ENCODE measurements around the gene C10orf71.

The C10orf71 gene

GRCh38 chr10:49310460-49310859 is 11.5 kb downstream of the C10orf71 start:
- Histone ChIP-seq H3K9me3 (ENCODE audit: control insufficient read depth, insufficient read depth, low read depth, low read length) (no peaks in the 10 kb centered on the region), H3K27ac (ENCODE audit: extremely low read depth, low read depth, low read length) (no peak overlapping the region), H3K4me1 (ENCODE audit: control insufficient read depth, insufficient read depth, low read length) (no peaks in the 10 kb centered on the region), H3K36me3 (ENCODE audit: control insufficient read depth in 2 of 2, insufficient read depth in 1 of 2, low read length in 2 of 2) (no peaks in the 10 kb centered on the region), H3K4me3 (ENCODE audit: low read depth, low read length) (no peak overlapping the region)
- POLR2A ChIA-PET = no interaction called here
- CTCF ChIA-PET = no interaction called here
- no peak for TF ChIP-seq WT1 (tag by site-specific recombination; IDR thresholded peaks at IDR 0.05)
- peak; percentile 93 for TF ChIP-seq ZNF513 (tag by site-specific recombination; IDR thresholded peaks at IDR 0.05)

GRCh38 chr10:49310901-49311554 is 12.1 kb downstream of the C10orf71 start:
- Histone ChIP-seq H3K27ac (ENCODE audit: extremely low read depth, low read depth, low read length) (no peak overlapping the region), H3K36me3 (ENCODE audit: control insufficient read depth in 2 of 2, insufficient read depth in 1 of 2, low read length in 2 of 2) (no peaks in the 10 kb centered on the region), H3K9me3 (ENCODE audit: control insufficient read depth, insufficient read depth, low read depth, low read length) (no peaks in the 10 kb centered on the region), H3K4me1 (ENCODE audit: control insufficient read depth, insufficient read depth, low read length) (no peaks in the 10 kb centered on the region), H3K4me3 (ENCODE audit: low read depth, low read length) (no peak overlapping the region)
- TF ChIP-seq ZNF639 (tag by site-specific recombination; IDR thresholded peaks at IDR 0.05) (no peak), ZNF777 (tag by site-specific recombination; IDR thresholded peaks at IDR 0.05; ENCODE audit: borderline replicate concordance) (no peak)
- TF ChIP-seq, protein P1, sequence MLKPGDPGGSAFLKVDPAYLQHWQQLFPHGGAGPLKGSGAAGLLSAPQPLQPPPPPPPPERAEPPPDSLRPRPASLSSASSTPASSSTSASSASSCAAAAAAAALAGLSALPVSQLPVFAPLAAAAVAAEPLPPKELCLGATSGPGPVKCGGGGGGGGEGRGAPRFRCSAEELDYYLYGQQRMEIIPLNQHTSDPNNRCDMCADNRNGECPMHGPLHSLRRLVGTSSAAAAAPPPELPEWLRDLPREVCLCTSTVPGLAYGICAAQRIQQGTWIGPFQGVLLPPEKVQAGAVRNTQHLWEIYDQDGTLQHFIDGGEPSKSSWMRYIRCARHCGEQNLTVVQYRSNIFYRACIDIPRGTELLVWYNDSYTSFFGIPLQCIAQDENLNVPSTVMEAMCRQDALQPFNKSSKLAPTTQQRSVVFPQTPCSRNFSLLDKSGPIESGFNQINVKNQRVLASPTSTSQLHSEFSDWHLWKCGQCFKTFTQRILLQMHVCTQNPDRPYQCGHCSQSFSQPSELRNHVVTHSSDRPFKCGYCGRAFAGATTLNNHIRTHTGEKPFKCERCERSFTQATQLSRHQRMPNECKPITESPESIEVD (tag by site-specific recombination; IDR thresholded peaks at IDR 0.05) = no peak
- CTCF ChIA-PET = interaction anchor here (0.7 kb wide), 1 partner anchor 33 kb away, joined by 3 read pairs; no protein-coding TSS in a partner anchor
- POLR2A ChIA-PET = no interaction called here

DNA sequence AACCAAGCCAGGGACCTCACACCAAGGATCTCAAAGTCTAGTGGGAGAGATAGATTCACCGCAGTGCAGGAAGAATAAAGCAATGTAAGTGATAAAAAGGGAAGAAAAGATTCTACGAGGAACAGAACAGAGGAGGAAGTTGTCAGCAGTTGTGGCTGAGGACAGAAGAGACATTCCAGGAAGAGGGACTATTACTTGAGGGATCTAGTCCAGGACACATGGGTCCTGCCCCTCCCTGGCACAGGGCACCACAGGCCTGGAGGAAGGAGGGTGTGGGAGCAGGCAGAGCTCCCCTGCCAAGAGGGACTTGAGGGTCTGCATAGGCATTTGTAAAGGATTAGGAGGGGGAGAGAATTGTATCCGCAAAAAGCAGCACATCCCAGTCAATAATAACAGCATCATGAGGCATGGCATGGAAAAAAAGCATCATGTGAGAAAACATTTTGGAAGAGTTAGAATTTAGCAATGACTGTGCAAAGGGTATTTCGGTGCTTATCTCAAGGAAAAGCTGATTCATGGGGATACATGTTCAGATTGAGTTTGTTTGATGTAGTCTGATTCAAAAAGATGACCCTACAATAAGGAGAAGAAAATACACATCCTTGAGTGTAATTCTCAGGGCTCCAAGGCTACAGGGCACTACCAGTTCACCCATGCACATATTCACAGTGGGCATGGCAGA is 12.7 kb downstream of the C10orf71 start:
- CTCF ChIA-PET = interaction anchor here (0.5 to 0.7 kb wide), 2 partner anchors 13 to 32 kb away, joined by 3 read pairs; partner anchors contain the start of gene C10orf71
- no peaks in the 10 kb centered on the region for H3K36me3 ChIP-seq (ENCODE audit: control insufficient read depth in 2 of 2, insufficient read depth in 1 of 2, low read length in 2 of 2)
- no peak overlapping the region for H3K27ac ChIP-seq (ENCODE audit: extremely low read depth, low read depth, low read length)
- no peaks in the 10 kb centered on the region for H3K4me1 ChIP-seq (ENCODE audit: control insufficient read depth, insufficient read depth, low read length)
- H3K4me3 ChIP-seq (ENCODE audit: low read depth, low read length) = no peak overlapping the region
- TF ChIP-seq ZNF404 (tag by site-specific recombination; IDR thresholded peaks at IDR 0.05) = no peak
- POLR2A ChIA-PET = no interaction called here
- H3K9me3 ChIP-seq (ENCODE audit: control insufficient read depth, insufficient read depth, low read depth, low read length) = no peaks in the 10 kb centered on the region

GRCh38 chr10:49312246-49312869 is 13.4 kb downstream of the C10orf71 start:
- Histone ChIP-seq H3K27ac (ENCODE audit: extremely low read depth, low read depth, low read length) (no peak overlapping the region), H3K36me3 (ENCODE audit: control insufficient read depth in 2 of 2, insufficient read depth in 1 of 2, low read length in 2 of 2) (no peaks in the 10 kb centered on the region), H3K4me1 (ENCODE audit: control insufficient read depth, insufficient read depth, low read length) (no peaks in the 10 kb centered on the region), H3K9me3 (ENCODE audit: control insufficient read depth, insufficient read depth, low read depth, low read length) (no peaks in the 10 kb centered on the region), H3K4me3 (ENCODE audit: low read depth, low read length) (no peak overlapping the region)
- POLR2A ChIA-PET = no interaction called here
- CTCF ChIA-PET = interaction anchor here (0.5 kb wide), 1 partner anchor 13 kb away, joined by 3 read pairs; the partner anchor contains the start of gene C10orf71
- no peak for TF ChIP-seq ZNF24 (tag by site-specific recombination; IDR thresholded peaks at IDR 0.05)
- TF ChIP-seq ZBTB21 (tag by site-specific recombination; IDR thresholded peaks at IDR 0.05) = no peak
- TF ChIP-seq, protein P2, sequence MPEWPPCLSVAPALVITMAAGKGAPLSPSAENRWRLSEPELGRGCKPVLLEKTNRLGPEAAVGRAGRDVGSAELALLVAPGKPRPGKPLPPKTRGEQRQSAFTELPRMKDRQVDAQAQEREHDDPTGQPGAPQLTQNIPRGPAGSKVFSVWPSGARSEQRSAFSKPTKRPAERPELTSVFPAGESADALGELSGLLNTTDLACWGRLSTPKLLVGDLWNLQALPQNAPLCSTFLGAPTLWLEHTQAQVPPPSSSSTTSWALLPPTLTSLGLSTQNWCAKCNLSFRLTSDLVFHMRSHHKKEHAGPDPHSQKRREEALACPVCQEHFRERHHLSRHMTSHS (tag by site-specific recombination; IDR thresholded peaks at IDR 0.05) = no peak
- TF ChIP-seq, protein P3, sequence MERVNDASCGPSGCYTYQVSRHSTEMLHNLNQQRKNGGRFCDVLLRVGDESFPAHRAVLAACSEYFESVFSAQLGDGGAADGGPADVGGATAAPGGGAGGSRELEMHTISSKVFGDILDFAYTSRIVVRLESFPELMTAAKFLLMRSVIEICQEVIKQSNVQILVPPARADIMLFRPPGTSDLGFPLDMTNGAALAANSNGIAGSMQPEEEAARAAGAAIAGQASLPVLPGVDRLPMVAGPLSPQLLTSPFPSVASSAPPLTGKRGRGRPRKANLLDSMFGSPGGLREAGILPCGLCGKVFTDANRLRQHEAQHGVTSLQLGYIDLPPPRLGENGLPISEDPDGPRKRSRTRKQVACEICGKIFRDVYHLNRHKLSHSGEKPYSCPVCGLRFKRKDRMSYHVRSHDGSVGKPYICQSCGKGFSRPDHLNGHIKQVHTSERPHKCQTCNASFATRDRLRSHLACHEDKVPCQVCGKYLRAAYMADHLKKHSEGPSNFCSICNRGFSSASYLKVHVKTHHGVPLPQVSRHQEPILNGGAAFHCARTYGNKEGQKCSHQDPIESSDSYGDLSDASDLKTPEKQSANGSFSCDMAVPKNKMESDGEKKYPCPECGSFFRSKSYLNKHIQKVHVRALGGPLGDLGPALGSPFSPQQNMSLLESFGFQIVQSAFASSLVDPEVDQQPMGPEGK (tag by site-specific recombination; IDR thresholded peaks at IDR 0.05) = no peak
- TF ChIP-seq ZNF514 (tag by site-specific recombination; IDR thresholded peaks at IDR 0.05) = no peak
- TF ChIP-seq ZNF768 (tag by site-specific recombination; IDR thresholded peaks at IDR 0.05) = no peak
- no peak for TF ChIP-seq ZNF221 (tag by site-specific recombination; IDR thresholded peaks at IDR 0.05; ENCODE audit: borderline replicate concordance)
